ENCODE results near the gene SLC27A6.
"Not testable (repeated sequence)": the region's sequence is repeated elsewhere in the genome, so short reads cannot be mapped to it uniquely, and the experiment has no call there.

The SLC27A6 gene

GRCh38 chr5:129001841-129002526 lies 36.7 kb downstream of the SLC27A6 start:
- DNase-seq (ENCODE audit: low read depth): no peak

GRCh38 chr5:129002527-129002842 lies 37.2 kb downstream of the SLC27A6 start:
- DNase-seq (ENCODE audit: low read depth): no peak

GRCh38 chr5:129003232-129003631 lies 37.9 kb downstream of the SLC27A6 start:
- DNase-seq (ENCODE audit: low read depth): no peak

- DNase-seq (ENCODE audit: low read depth): no peak
Measured at GRCh38 chr5:129014185-129014584, 48.9 kb downstream of the SLC27A6 start.

GRCh38 chr5:129018837-129019236 lies 53.5 kb downstream of the SLC27A6 start:
- DNase-seq (ENCODE audit: low read depth): no peak

- DNase-seq (ENCODE audit: low read depth): no peak
Measured at GRCh38 chr5:129019401-129019908, 54.2 kb downstream of the SLC27A6 start.

- DNase-seq (ENCODE audit: low read depth): no peak
Measured at GRCh38 chr5:129020683-129021082, 55.4 kb downstream of the SLC27A6 start.

- no peak for DNase-seq (ENCODE audit: low read depth)
Measured at GRCh38 chr5:129021744-129022143, 56.5 kb downstream of the SLC27A6 start.

- DNase-seq (ENCODE audit: low read depth): no peak
Measured at GRCh38 chr5:129022599-129022998, 57.3 kb downstream of the SLC27A6 start.

- no peak for DNase-seq (ENCODE audit: low read depth)
Measured at GRCh38 chr5:129027260-129027659, 62.0 kb downstream of the SLC27A6 start.

- no peak for DNase-seq (ENCODE audit: low read depth)
Measured at GRCh38 chr5:129031886-129032683, 66.8 kb downstream of the SLC27A6 start.

- not testable (repeated sequence) for DNase-seq (ENCODE audit: low read depth)
Measured at GRCh38 chr5:129036257-129036656, 71.0 kb downstream of the SLC27A6 start.

GRCh38 chr5:129041196-129041881 lies 76.1 kb downstream of the SLC27A6 start:
- no peak for DNase-seq (ENCODE audit: low read depth)

- DNase-seq (ENCODE audit: low read depth): no peak
Measured at GRCh38 chr5:129042306-129042705, 77.0 kb downstream of the SLC27A6 start.

GRCh38 chr5:129043894-129044293 lies 78.6 kb downstream of the SLC27A6 start:
- DNase-seq (ENCODE audit: low read depth): no peak

GRCh38 chr5:129046151-129046550 lies 80.9 kb downstream of the SLC27A6 start:
- no peak for DNase-seq (ENCODE audit: low read depth)

- DNase-seq (ENCODE audit: low read depth): no peak
Measured at GRCh38 chr5:129048509-129048908, 83.2 kb downstream of the SLC27A6 start.

GRCh38 chr5:129049126-129049799 lies 84.0 kb downstream of the SLC27A6 start:
- DNase-seq (ENCODE audit: low read depth): no peak

- no peak for DNase-seq (ENCODE audit: low read depth)
Measured at GRCh38 chr5:129051283-129051682, 86.0 kb downstream of the SLC27A6 start.

- no peak for DNase-seq (ENCODE audit: low read depth)
Measured at GRCh38 chr5:129053438-129053837, 88.2 kb downstream of the SLC27A6 start.

- DNase-seq (ENCODE audit: low read depth): no peak
Measured at GRCh38 chr5:129057329-129057728, 92.0 kb downstream of the SLC27A6 start.

- DNase-seq (ENCODE audit: low read depth): no peak
Measured at GRCh38 chr5:129061849-129062248, 96.6 kb downstream of the SLC27A6 start.

All from stimulated activated CD8-positive, alpha-beta memory T cell treated with anti-CD3 and anti-CD28 coated beads, Interleukin-7, amount 100 ng/mL, for 24 hours (primary cell).